NB4 (cell line): Measurements from ENCODE around the gene MYL2.

Experiments used
- CTCF ChIP-seq: IDR thresholded peaks from one replicate; pipeline ENCODE4 v1.5.1; 2012; ENCODE audit warnings: low read depth, low read length
- MAX ChIP-seq: IDR thresholded peaks from 2 replicates; pipeline ENCODE4 v1.6.1; 2011; ENCODE audit warnings: low read depth, low read length
- POLR2A ChIP-seq: IDR thresholded peaks from 2 replicates; pipeline ENCODE4 v1.6.1; 2011; ENCODE audit warnings: mild to moderate bottlenecking; ENCODE audit not compliant: insufficient read length; ENCODE audit errors: extremely low read depth

DNA sequence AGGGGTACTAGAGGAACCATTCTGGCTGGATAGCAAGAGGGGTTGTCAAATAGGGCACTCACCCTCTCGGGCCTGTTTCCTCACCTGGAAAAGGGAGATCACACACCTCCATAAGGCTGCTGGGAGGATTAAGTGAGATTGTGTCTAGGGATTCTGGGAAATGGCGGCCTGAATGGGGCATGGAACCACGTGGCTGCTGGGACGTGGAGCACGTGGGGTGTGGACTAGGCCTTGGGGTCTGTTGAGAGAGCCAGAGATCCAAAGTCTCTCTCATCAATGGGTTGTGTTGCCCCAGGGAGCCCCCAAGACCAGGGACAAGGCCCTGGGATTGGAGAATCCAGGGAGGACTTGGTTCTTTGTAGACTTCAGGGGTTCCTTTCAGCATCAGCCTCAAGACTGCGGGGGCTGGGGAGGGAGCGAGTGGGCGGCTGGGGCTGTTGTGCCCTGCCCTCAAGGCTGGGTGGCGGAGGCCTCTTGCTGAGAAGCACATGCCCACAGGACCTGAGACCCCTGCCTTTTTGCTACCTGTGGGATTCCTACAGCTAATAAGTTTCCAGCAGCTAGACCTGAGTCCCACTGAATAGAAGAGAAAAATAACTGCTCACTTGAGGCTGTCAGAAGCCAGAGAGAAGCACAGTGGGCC, 3.4 kb upstream of the MYL2 start:
- no peak for TF ChIP-seq CTCF
- TF ChIP-seq POLR2A: no peak
- TF ChIP-seq MAX: no peak
